DOHH2 (cell line): Measurements from ENCODE around the gene GOLPH3.
A peak's percentile ranks its signal among the peaks of the same experiment; 100 is the strongest.
"Not testable (repeated sequence)": the region's sequence is repeated elsewhere in the genome, so short reads cannot be mapped to it uniquely, and the experiment has no call there.

ENCODE experiments used
- H3F3A ChIP-seq: fragments of 200-600 bp; sonication (generic), shearing (Covaris generic); 2 replicates; pipeline ENCODE4 v1.6.0; 2016; ENCODE audit warnings: antibody characterized with exemption, mild to moderate bottlenecking; ENCODE audit not compliant: control insufficient read depth, insufficient read depth
- H3K27ac ChIP-seq: fragments of 200-600 bp; sonication (generic); 2 replicates; pipeline ENCODE4 v1.5.1; 2014; ENCODE audit warnings: low read depth, mild to moderate bottlenecking, low read length, moderate library complexity
- H3K27me3 ChIP-seq: fragments of 200-600 bp; sonication (generic); 2 replicates; pipeline ENCODE4 v1.6.1; 2014; ENCODE audit warnings: mild to moderate bottlenecking, low read length, mixed read lengths; ENCODE audit not compliant: control insufficient read depth
- H3K36me3 ChIP-seq: fragments of 200-600 bp; sonication (generic); 2 replicates; pipeline ENCODE4 v1.6.1; 2014; ENCODE audit warnings: mild to moderate bottlenecking, low read length, moderate library complexity, mixed read lengths; ENCODE audit not compliant: control insufficient read depth
- H3K4me1 ChIP-seq: fragments of 200-600 bp; sonication (generic); 2 replicates; pipeline ENCODE4 v1.6.1; 2014; ENCODE audit warnings: mild to moderate bottlenecking, low read length, mixed read lengths; ENCODE audit not compliant: control insufficient read depth
- H3K4me2 ChIP-seq: fragments of 200-600 bp; sonication (generic); 2 replicates; pipeline ENCODE4 v1.6.0; 2014; ENCODE audit warnings: mild to moderate bottlenecking, low read length, moderate library complexity
- H3K4me3 ChIP-seq: fragments of 200-600 bp; sonication (generic); 2 replicates; pipeline ENCODE4 v1.5.1; 2014; ENCODE audit warnings: mild to moderate bottlenecking, low read length, mixed read lengths
- H3K79me2 ChIP-seq: fragments of 200-600 bp; sonication (generic); 2 replicates; pipeline ENCODE4 v1.6.1; 2014; ENCODE audit warnings: mild to moderate bottlenecking, low read length, mixed read lengths; ENCODE audit not compliant: control insufficient read depth
- H3K9me2 ChIP-seq: fragments of 200-600 bp; sonication (generic); replicated peaks from 2 replicates; pipeline ENCODE4 v1.6.1; 2014; ENCODE audit warnings: mild to moderate bottlenecking, low read length, mixed read lengths; ENCODE audit not compliant: control insufficient read depth
- H3K9me3 ChIP-seq: fragments of 200-600 bp; sonication (generic); 2 replicates; pipeline ENCODE4 v1.6.1; 2014; ENCODE audit warnings: antibody characterized with exemption, low read length, mixed read lengths; ENCODE audit not compliant: control insufficient read depth, insufficient read depth
- H4K20me1 ChIP-seq: fragments of 200-600 bp; sonication (generic); 2 replicates; pipeline ENCODE4 v1.6.0; 2014; ENCODE audit warnings: low read depth, mild to moderate bottlenecking, antibody characterized with exemption, low read length, moderate library complexity; ENCODE audit not compliant: control insufficient read depth, insufficient read depth
- CTCF ChIP-seq: fragments of 200-600 bp; sonication (generic); IDR thresholded peaks from one replicate; pipeline ENCODE4 v1.5.1; 2014; ENCODE audit warnings: antibody characterized with exemption, mild to moderate bottlenecking, low read depth, low read length; ENCODE audit not compliant: poor library complexity, severe bottlenecking
- EZH2phosphoT487 ChIP-seq: fragments of 200-600 bp; sonication (generic); IDR thresholded peaks from 2 replicates; pipeline ENCODE4 v1.6.1; 2017; ENCODE audit warnings: borderline replicate concordance, mild to moderate bottlenecking, antibody characterized with exemption, low read length, moderate library complexity, mixed read lengths

GOLPH3 gene

GRCh38 chr5:32173267-32174010 is 680 bp downstream of the GOLPH3 start:
- Histone ChIP-seq H3K4me3 (peak overlapping the region; percentile 92), H4K20me1 (peaks cover 10% of the 10 kb centered on the region), H3K4me2 (peak overlapping the region; percentile 74), H3F3A (no peaks in the 10 kb centered on the region), H3K27ac (peak overlapping the region; percentile 72), H3K36me3 (peaks cover 47% of the 10 kb centered on the region), H3K79me2 (peaks cover 57% of the 10 kb centered on the region), H3K9me2 (no peaks in the 10 kb centered on the region), H3K27me3 (no peaks in the 10 kb centered on the region), H3K4me1 (peaks cover 21% of the 10 kb centered on the region), H3K9me3 (no peaks in the 10 kb centered on the region)
- no peak for TF ChIP-seq CTCF
- TF ChIP-seq EZH2phosphoT487: no peak

- H3K9me3 ChIP-seq: no peaks in the 10 kb centered on the region
Measured at GRCh38 chr5:32172923-32173266, 1.2 kb downstream of the GOLPH3 start.

GRCh38 chr5:32172186-32172911 is 1.8 kb downstream of the GOLPH3 start:
- Histone ChIP-seq H3K79me2 (peaks cover 68% of the 10 kb centered on the region), H4K20me1 (peaks cover 13% of the 10 kb centered on the region)

More at GRCh38 chr5:32172923-32173266, 1.2 kb downstream of the GOLPH3 start:
- Histone ChIP-seq H3K79me2 (peaks cover 62% of the 10 kb centered on the region), H3K4me1 (peaks cover 21% of the 10 kb centered on the region), H3F3A (no peaks in the 10 kb centered on the region), H3K4me2 (peak overlapping the region; percentile 74), H3K27ac (peak overlapping the region; percentile 72), H3K9me2 (no peaks in the 10 kb centered on the region), H3K27me3 (no peaks in the 10 kb centered on the region), H3K36me3 (peaks cover 52% of the 10 kb centered on the region), H3K4me3 (peak overlapping the region; percentile 92), H4K20me1 (peaks cover 13% of the 10 kb centered on the region)
- TF ChIP-seq EZH2phosphoT487 (no peak), CTCF (no peak)

More at GRCh38 chr5:32172186-32172911, 1.8 kb downstream of the GOLPH3 start:
- H3K27me3 ChIP-seq, H3F3A ChIP-seq, H3K9me2 ChIP-seq, H3K9me3 ChIP-seq: not testable (repeated sequence)
- peak overlapping the region; percentile 74 for H3K4me2 ChIP-seq
- peaks cover 21% of the 10 kb centered on the region for H3K4me1 ChIP-seq
- peaks cover 58% of the 10 kb centered on the region for H3K36me3 ChIP-seq
- peak overlapping the region; percentile 72; the same call in 1 of the 2 replicates for H3K27ac ChIP-seq
- peak overlapping the region; percentile 92 for H3K4me3 ChIP-seq
